Suppressor macrophage treated with lipopolysaccharide for 4 hours (primary cell): Measurements from ENCODE around the gene KRTAP10-9.
"Not testable (repeated sequence)": the region's sequence is repeated elsewhere in the genome, so short reads cannot be mapped to it uniquely, and the experiment has no call there.

ENCODE experiments used
- DNase-seq: peaks from one replicate; pipeline ENCODE4 v3.0.0-alpha.2; 2020

The KRTAP10-9 gene

DNA sequence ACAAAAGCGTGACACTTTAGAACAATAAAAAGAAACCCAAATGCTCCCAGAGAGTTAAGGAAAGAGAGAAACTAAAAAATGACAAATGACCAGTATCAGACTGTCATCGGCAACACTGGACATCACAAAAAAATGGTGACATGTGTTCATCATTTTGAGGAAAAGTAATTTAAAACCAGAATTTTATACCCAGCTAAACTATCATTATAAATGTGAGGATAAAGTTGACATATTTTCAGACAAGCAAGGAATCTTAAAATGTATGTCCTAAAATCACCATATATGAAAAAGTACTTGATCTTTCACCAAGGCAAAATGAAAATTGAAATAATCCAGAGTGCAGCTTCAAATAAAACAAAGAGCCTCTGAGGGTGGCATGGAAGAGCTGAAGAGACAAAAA, 18.0 kb downstream of the KRTAP10-9 start:
- no peak for DNase-seq

DNA sequence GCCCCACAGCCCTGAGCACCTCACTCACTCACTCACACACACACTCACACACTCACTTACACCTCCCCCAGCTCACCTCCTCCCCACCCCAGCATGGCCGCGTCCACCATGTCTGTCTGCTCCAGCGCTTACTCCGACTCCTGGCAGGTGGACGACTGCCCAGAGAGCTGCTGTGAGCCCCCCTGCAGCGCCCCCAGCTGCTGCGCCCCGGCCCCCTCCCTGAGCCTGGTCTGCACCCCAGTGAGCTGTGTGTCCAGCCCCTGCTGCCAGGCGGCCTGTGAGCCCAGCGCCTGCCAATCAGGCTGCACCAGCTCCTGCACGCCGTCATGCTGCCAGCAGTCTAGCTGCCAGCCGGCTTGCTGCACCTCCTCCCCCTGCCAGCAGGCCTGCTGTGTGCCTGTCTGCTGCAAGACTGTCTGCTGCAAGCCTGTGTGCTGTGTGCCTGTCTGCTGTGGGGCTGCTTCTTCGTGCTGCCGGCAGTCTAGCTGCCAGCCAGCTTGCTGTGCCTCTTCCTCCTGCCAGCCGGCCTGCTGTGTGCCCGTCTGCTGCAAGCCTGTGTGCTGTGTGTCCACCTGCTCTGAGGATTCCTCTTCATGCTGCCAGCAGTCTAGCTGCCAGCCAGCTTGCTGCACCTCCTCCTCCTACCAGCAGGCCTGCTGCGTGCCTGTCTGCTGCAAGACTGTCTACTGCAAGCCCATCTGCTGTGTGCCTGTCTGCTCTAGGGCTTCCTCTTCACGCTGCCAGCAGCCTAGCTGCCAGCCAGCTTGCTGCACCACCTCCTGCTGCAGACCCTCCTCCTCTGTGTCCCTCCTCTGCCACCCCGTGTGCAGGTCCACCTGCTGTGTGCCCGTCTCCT, 19.7 kb downstream of the KRTAP10-9 start, which contains the start of gene KRTAP10-11:
Gene KRTAP10-11 (plus strand): TSS at position 49 of the 856 bp plus-strand sequence. CDS start 45 bp downstream, at position 94.
- DNase-seq, result not testable (repeated sequence)

DNA sequence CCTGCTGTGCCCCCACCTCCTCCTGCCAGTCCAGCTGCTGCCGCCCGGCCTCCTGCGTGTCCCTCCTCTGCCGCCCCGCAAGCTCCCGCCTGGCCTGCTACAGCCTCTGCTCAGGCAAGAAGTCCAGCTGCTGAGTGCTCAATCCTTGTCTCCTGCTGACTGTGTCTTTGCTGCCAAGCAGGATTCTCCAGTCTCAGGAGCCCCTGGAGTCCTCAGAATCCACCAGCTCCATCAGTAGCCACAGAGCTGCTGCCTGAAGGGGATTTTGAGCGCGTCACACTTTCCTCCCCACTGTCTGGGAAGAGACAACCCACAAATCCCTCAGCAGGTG, 20.3 kb downstream of the KRTAP10-9 start:
- no peak for DNase-seq

GRCh38 chr21:44648557-44649311, 21.8 kb downstream of the KRTAP10-9 start:
- no peak for DNase-seq

GRCh38 chr21:44649521-44650100, 22.7 kb downstream of the KRTAP10-9 start:
- no peak for DNase-seq

DNA sequence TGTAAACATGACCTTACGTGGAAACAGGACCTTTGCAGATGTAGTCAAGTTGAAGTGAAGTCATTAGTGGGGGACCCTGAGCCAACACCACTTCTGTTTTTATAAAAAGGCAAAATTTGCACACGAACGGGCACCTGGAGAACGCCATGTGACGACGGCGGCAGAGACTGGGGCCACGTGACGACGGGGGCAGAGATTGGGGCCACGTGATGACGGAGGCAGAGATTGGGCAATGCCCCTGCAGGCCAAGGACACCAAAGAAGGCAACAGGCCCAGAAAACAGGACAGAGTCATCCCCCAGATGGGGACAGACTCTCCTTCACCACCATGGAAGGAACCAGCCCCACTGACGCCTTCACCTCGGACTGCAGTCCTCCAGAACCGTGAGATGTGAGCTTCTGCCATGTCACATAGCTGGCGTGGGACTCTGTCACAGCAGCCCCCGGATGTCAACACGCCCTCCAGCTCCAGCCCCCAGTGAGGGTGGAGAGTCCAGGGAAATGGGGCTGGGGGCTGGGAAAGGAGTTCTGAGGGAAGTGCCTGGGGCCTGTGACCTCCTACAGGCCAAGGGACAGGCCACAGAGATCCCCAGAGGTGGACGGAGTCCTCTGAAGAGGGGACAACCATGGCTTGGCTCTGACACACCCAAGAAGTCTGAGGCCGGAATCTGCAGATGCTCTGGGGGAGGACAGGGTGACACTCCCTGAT, 23.5 kb downstream of the KRTAP10-9 start:
- DNase-seq, result no peak

- no peak for DNase-seq
Observed at GRCh38 chr21:44650973-44651675, 24.2 kb downstream of the KRTAP10-9 start.

DNA sequence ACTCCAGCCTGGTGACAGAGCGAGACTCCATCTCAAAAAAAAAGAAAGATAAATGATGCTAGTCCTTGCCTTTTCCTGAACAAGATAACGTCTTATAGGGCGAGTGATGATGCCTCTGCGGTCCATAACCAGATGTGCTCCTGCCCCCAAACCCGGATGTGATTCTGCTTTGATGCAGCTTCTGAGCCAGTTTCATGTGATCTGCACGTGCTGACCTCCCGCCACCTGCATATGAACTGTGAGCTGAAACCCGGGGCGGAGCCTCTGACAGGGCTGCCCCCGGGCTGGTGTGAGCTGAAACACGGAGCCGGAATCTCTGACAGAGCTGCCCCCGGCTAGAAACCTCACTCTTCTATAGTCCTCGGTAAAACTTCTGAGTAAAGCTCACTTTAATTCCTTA, 26.2 kb downstream of the KRTAP10-9 start:
- no peak for DNase-seq

DNA sequence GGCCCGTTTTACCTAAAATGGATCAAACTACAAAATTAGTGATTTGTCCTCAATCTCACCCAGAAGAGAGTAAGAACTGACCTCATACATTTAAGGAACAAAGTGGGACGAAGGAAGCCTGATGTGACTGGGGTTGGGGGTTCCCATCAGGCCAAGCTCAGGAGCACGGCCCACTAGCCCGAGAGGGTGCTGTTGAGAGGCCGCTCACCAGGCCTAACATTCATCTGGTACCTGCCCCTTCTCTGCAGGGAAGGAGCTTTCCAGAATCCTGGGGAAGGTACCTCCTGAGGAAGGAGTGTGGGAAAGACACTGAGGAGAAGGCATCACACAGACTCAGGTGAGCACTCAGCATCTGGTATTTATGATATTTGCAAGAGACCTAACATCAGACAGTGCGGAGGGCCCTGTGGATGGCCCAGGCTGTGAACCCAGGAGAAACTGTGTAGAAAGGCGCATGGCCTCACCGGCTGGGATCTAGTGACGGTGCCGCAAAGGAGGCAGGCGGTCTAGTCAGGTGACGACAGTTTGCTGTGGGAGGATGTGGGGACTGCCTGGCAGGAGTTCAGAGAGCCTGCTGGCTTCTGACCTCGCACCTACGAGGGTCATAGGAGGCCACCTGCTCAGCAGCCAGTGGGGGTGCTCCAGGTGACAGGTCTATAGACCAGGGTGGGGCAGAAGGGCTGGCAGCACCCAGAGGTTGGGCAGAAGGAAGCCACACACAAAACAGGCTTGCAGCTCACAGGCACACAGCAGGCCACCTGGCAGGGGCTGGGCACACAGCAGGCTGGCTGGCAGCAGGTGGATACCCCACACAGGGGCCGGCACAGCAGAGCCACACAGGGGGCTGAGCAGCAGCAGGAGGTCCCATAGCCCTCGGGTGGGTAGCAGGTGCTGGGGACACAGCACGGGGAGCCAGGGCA, 27.0 kb downstream of the KRTAP10-9 start:
- no peak for DNase-seq

DNA sequence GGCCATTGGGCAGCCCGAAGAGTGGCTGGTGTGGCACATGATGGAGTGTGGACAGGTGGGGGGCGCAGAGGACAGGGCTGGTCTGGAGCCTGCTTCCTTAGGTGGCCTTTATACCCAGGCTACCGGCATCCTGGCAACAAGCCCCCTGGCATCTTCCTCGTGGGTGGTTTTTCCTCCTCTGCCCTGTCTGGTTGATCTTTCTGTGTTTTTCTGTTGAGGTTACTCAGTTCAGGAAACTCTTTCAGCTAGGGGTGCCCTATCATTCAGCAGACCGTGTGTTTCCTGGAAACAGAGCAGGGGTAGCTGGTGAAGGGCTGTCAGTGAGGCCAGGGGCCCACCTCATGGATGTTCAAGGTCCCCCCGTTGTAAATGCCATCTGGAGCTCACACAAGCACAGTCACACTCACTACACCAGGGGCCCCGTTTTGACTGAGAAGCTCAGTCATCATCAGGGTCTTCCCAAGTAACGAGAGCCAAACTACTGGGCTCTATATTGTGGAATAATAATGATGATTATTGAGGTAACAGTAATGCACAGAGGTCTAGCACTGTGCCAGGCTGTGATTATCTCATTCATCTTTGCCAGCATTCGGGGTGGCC, 27.8 kb downstream of the KRTAP10-9 start, which contains the start of gene KRTAP12-4:
Gene KRTAP12-4 (minus strand): TSS at position 84 of the 600 bp plus-strand sequence. CDS start 45 bp downstream, at position 39.
- no peak for DNase-seq

GRCh38 chr21:44656868-44657267, 30.0 kb downstream of the KRTAP10-9 start:
- no peak for DNase-seq

DNA sequence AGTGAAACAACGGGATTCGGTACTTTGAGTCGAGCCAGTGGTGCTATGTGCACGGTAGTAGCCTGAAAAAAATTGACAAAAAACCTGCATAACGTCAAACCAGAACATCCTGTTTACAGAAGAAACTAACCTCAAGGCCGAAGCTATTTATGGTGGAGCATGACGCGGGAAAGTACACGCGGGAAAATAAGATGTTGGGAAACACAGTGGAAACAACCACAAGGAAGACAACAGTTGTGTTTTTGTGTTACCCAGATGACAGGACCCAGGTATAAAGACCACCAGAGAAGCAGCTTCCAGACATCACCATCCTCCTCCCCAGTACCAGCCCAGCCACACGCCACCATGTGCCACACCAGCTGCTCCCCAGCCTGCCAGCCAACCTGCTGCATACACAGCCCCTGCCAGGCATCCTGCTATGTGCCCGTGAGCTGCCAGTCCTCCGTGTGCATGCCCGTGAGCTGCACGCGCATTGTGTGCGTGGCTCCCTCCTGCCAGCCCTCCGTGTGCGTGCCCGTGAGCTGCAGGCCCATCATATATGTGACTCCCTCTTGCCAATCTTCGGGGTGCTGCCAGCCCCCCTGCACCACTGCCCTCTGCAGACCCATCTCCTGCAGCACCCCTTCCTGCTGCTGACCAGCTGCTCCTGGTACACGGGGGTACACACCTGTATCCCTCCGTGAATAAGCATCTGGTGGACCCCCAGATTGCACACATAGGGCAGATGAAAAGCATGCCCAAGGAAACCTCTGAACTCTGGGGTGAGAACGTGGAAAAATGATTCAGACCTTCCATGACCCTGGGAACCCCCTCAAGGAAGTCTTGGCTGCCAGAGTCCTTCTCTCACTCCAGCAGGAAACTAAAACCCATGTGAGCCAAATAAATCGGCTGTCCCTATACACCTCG, 31.0 kb downstream of the KRTAP10-9 start, which contains the start of gene KRTAP12-3:
Gene KRTAP12-3 (plus strand): TSS at position 298 of the 906 bp plus-strand sequence. CDS start 48 bp downstream, at position 346.
- DNase-seq, result no peak

- no peak for DNase-seq
Observed at GRCh38 chr21:44658541-44658910, 31.6 kb downstream of the KRTAP10-9 start.

DNA sequence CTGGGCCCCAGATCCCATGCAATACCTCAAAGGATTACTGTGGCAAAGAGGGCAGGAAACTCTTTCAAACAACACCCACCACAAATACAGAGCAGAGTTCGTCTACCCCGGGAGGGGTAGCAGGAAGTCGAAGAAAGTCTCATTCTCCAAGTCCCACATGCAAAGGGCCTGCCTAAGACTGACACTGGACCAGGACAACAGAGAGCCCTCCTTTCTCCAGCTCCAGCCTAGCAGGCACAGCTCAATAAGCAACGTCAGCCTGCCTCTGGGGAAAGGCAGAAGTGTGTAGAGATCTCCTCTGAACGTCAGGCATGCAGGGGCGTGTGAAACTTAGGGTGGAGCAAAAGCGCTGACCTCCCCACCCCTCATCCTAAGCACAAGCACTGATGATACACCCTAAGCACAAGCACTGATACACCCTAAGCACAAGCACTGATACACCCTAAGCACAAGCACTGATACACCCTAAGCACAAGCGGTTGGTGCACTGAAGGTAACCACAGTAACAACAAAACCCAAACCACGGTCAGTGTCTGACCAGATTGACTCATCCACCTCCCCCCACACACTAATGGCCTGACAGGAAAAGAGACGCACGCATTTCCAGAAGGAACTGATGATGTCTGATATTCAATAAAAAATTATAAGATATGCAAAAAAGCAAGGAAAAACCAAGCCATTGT, 32.2 kb downstream of the KRTAP10-9 start:
- no peak for DNase-seq

DNA sequence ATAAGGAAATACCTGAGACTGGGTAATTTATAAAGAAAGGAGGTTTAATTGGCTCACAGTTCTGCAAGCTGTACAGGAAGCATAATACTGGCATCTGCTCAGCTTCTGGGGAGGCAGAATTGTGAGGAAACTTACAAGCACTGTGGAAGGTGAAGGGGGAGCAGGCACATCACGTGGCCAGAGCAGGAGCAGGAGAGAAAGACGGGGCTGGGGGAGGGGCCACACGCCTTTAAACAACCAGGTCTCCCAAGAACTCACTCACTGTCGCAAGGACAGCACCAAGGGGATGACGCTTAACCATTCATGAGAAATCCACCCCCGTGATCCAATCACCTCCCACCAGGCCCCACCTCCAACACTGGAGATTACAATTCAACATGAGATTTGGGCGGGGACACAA, 34.7 kb downstream of the KRTAP10-9 start:
- not testable (repeated sequence) for DNase-seq

GRCh38 chr21:44664691-44665090, 37.8 kb downstream of the KRTAP10-9 start:
- DNase-seq, result no peak

GRCh38 chr21:44666401-44667320, 39.8 kb downstream of the KRTAP10-9 start, which contains the start of gene KRTAP12-2:
Gene KRTAP12-2 (minus strand): TSS chr21:44666927. CDS start chr21:44666886, 41 bp downstream.
- DNase-seq, result no peak

GRCh38 chr21:44667612-44668011, 40.7 kb downstream of the KRTAP10-9 start:
- DNase-seq, result no peak
